IMR-90 (cell line): ENCODE measurements around the gene DNAAF3. TPM values are rescaled to one million over a fixed set of nuclear protein-coding genes. Genes with fewer than 3 reads are reported as not detected.

Source experiments
- ATAC-seq: fragments of 200-7000 bp; cut with Tn5 transposase; 2 replicates; pipeline ENCODE4 v1.9.1; 2020; ENCODE audit warnings: low read depth, mild to moderate bottlenecking, moderate library complexity
- BruUV-seq: library from RNA; stranded (reverse); fragments of 400-500 nt; replicated peaks from 2 replicates; lab custom pipeline; 2021; lab: Mats Ljungman, UMichigan
- CTCF ChIA-PET: fragments of 300-600 bp; formaldehyde crosslinking; extraction: SDS; loops from one replicate; lab custom pipeline; 2021; ENCODE audit warnings: antibody characterized with exemption; lab: Yijun Ruan, JAX
- POLR2A ChIA-PET: fragments of 300-600 bp; sonication (Branson Sonifier 250); formaldehyde crosslinking; loops from one replicate; lab custom pipeline; 2022; ENCODE audit warnings: antibody characterized with exemption; ENCODE audit not compliant: unreplicated experiment; lab: Charles Lee
- DNase-seq: peaks from one replicate; pipeline ENCODE4 v3.0.0; 2013
- H2AFZ ChIP-seq: replicated peaks from 2 replicates; pipeline ENCODE3; 2013; ENCODE audit warnings: low read length, mild to moderate bottlenecking; ENCODE audit not compliant: poor library complexity
- H2AK5ac ChIP-seq: 2 replicates; pipeline ENCODE4 v1.6.1; 2013; ENCODE audit warnings: low read depth, low read length, inconsistent platforms
- H2AK9ac ChIP-seq: replicated peaks from 2 replicates; pipeline ENCODE3; 2013; ENCODE audit warnings: mild to moderate bottlenecking, low read depth, low read length, moderate library complexity; ENCODE audit not compliant: poor library complexity
- H2BK120ac ChIP-seq: 2 replicates; pipeline ENCODE4 v1.6.1; 2013; ENCODE audit warnings: low read depth, low read length, inconsistent platforms
- H2BK15ac ChIP-seq: 3 replicates; pipeline ENCODE4 v1.6.1; 2013; ENCODE audit warnings: low read depth, low read length, inconsistent platforms
- H2BK20ac ChIP-seq: 2 replicates; pipeline ENCODE4 v1.6.1; 2013; ENCODE audit warnings: low read depth, mild to moderate bottlenecking, inconsistent platforms, low read length, moderate library complexity
- H2BK5ac ChIP-seq: 2 replicates; pipeline ENCODE4 v1.6.1; 2013; ENCODE audit warnings: mild to moderate bottlenecking, low read depth, low read length, inconsistent platforms; ENCODE audit not compliant: poor library complexity, severe bottlenecking
- H3K14ac ChIP-seq: replicated peaks from 2 replicates; pipeline ENCODE4 v1.6.1; 2013; ENCODE audit warnings: low read depth, low read length, inconsistent platforms
- H3K18ac ChIP-seq: 2 replicates; pipeline ENCODE4 v1.6.1; 2013; ENCODE audit warnings: low read depth, low read length, control low read depth
- H3K23ac ChIP-seq: 2 replicates; pipeline ENCODE4 v1.6.1; 2013; ENCODE audit warnings: low read depth, low read length, inconsistent platforms
- H3K27ac ChIP-seq: 2 replicates; pipeline ENCODE4 v1.5.1; 2013; ENCODE audit warnings: mild to moderate bottlenecking, control low read depth, low read length; ENCODE audit not compliant: insufficient read depth
- H3K27me3 ChIP-seq: 2 replicates; pipeline ENCODE4 v1.6.1; 2013; ENCODE audit warnings: low read length; ENCODE audit not compliant: control insufficient read depth, insufficient read depth
- H3K36me3 ChIP-seq: 2 replicates; pipeline ENCODE4 v1.6.1; 2013; ENCODE audit warnings: low read length, mixed read lengths; ENCODE audit not compliant: control insufficient read depth, insufficient read depth
- H3K4ac ChIP-seq: 2 replicates; pipeline ENCODE4 v1.6.1; 2013; ENCODE audit warnings: low read depth, low read length, inconsistent platforms
- H3K4me1 ChIP-seq: 2 replicates; pipeline ENCODE4 v1.6.1; 2013; ENCODE audit warnings: low read length, mixed read lengths; ENCODE audit not compliant: control insufficient read depth, insufficient read depth
- H3K4me2 ChIP-seq: 2 replicates; pipeline ENCODE4 v1.6.1; 2013; ENCODE audit warnings: low read depth, mild to moderate bottlenecking, control low read depth, low read length, moderate library complexity
- H3K4me3 ChIP-seq: 2 replicates; pipeline ENCODE4 v1.5.1; 2013; ENCODE audit warnings: low read depth, mild to moderate bottlenecking, control low read depth, low read length, moderate library complexity; ENCODE audit not compliant: insufficient read depth
- H3K56ac ChIP-seq: 2 replicates; pipeline ENCODE4 v1.6.1; 2013; ENCODE audit warnings: low read length, inconsistent platforms; ENCODE audit not compliant: insufficient read depth; ENCODE audit errors: extremely low read depth
- H3K79me1 ChIP-seq, 2 experiments: 2 replicates each; pipeline ENCODE4 v1.6.1; 2013; ENCODE audit warnings: low read length in 2 of 2, inconsistent platforms in 1 of 2, low read depth in 1 of 2
- H3K9ac ChIP-seq: 2 replicates; pipeline ENCODE4 v1.6.1; 2013; ENCODE audit warnings: low read depth, low read length, control low read depth
- H3K9me1 ChIP-seq: 2 replicates; pipeline ENCODE4 v1.6.1; 2013; ENCODE audit warnings: low read length, inconsistent platforms; ENCODE audit not compliant: insufficient read depth
- H3K9me3 ChIP-seq: 2 replicates; pipeline ENCODE4 v1.6.1; 2013; ENCODE audit warnings: low read length; ENCODE audit not compliant: control insufficient read depth, insufficient read depth
- H4K20me1 ChIP-seq: 2 replicates; pipeline ENCODE4 v1.6.1; 2013; ENCODE audit warnings: low read length, inconsistent platforms; ENCODE audit not compliant: insufficient read depth
- H4K5ac ChIP-seq: 2 replicates; pipeline ENCODE4 v1.6.1; 2013; ENCODE audit warnings: mild to moderate bottlenecking, low read depth, low read length, control low read depth
- H4K8ac ChIP-seq, 2 experiments: 2 replicates each; pipeline ENCODE4 v1.6.1; 2013; ENCODE audit warnings: low read depth in 2 of 2, low read length in 2 of 2, control low read depth in 1 of 2, inconsistent platforms in 1 of 2
- H4K91ac ChIP-seq: 2 replicates; pipeline ENCODE4 v1.6.1; 2013; ENCODE audit warnings: low read depth, low read length, inconsistent platforms; ENCODE audit not compliant: insufficient read depth
- FOS ChIP-seq: fragments of 150-350 bp; IDR thresholded peaks from 2 replicates; pipeline ENCODE4 v1.6.1; 2016; ENCODE audit warnings: low read depth, low read length
- WGBS, 2 experiments: methylation state at CpG; one replicate each; pipeline versions ENCODE4 v1.1.5 to v1.1.7; 2013; ENCODE audit warnings: missing lambda C conversion rate in 2 of 2; ENCODE audit not compliant: insufficient read length in 1 of 2; ENCODE audit errors: extremely low coverage in 2 of 2; 5-methylcytosine and 5-hydroxymethylcytosine counted together
- dilution Hi-C: fragments of 300-500 bp; cut with HindIII; formaldehyde crosslinking; loops from one replicate; pipeline ENCODE4 v1.14.3; 2018; ENCODE audit warnings: low sequenced_read_pairs; ENCODE audit not compliant: unreplicated experiment
- in situ Hi-C: fragments of 300-500 bp; cut with MboI; formaldehyde crosslinking; loops from 3 replicates; pipeline ENCODE4 v1.14.3; 2019; ENCODE audit warnings: low sequenced_read_pairs, inconsistent platforms, mixed read lengths
- intact Hi-C: fragments of 100-400 bp; cut with micrococcal nuclease; formaldehyde crosslinking; loops from 2 replicates; pipeline ENCODE4 v1.10.0; 2022
- polyA plus RNA-seq, 3 experiments: library from polyadenylated mRNA; depleted of rRNA; stranded (reverse); fragments of >200 nt; gene quantifications; 2 replicates each; pipeline ENCODE4 v1.2.3, GENCODE V29; 2012; ENCODE audit warnings: low replicate concordance in 1 of 3
- total RNA-seq: library from RNA; depleted of rRNA; stranded (reverse); fragments of >200 nt; gene quantifications from 2 replicates; pipeline ENCODE4 v1.2.3, GENCODE V29; 2012
- TF ChIP-seq, protein P1 (sequence below): conservative IDR thresholded peaks from 2 replicates; pipeline ENCODE4 v1.5.1; 2012; ENCODE audit warnings: mild to moderate bottlenecking, low read depth, low read length, improper control_type of control experiment
- TF ChIP-seq, protein P2 (sequence below): fragments of 150-350 bp; IDR thresholded peaks from 2 replicates; pipeline ENCODE4 v1.6.1; 2016; ENCODE audit warnings: low read depth, mild to moderate bottlenecking, low read length, moderate library complexity, borderline replicate concordance

Gene DNAAF3
- total and polyA plus RNA-seq, 2 of the 4 experiments (the other 2 are of a cell fraction) = 0.34 TPM; not detected in 1

DNA sequence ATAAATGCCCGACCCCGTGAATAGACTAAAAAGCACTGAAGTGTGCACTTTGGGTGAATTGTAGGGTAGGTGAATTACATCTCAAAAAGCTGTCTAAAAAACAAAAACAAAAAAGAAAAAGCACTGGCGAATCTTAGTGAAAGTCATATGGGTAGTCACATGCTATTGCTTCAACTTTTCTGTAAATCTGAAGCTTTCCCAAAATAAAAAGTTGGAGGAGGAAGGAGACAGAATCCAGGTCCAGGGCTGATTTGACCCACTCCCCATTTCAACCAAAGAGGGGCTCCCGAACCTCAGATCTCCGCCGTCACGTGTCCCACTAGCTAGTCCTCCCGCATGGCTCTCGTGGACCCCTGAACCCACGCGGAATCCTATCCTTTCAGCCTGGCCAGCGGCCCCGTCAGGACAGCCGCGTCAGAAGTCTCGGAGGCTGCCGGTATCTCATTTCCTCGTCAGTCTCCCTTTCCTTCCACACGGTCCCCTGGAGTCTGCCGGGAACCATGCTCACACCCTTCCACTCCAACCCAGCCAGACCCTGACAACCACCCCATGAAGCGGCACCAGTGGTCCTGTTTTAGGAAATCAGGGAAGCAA, 55.1 kb downstream of the DNAAF3 start:
- in situ Hi-C loops = loop anchor here (25.0 kb wide), 1 partner anchor 526 kb away; the partner anchor contains the start of genes CCDC106, ZNF580 and ZNF581
- H4K8ac ChIP-seq = no peak overlapping the region
- H3K4me1 ChIP-seq = peaks cover 13% of the 10 kb centered on the region
- no peak overlapping the region for H2BK120ac ChIP-seq
- ChIA-PET CTCF (no interaction called here), POLR2A (no interaction called here)
- no peak overlapping the region for H2AFZ ChIP-seq
- dilution Hi-C loops = no loop called here
- no peaks in the 10 kb centered on the region for H3K27me3 ChIP-seq
- no peak overlapping the region for H2BK15ac ChIP-seq
- no peak overlapping the region for H3K4me2 ChIP-seq
- no peak for ATAC-seq
- H2BK20ac ChIP-seq = no peak overlapping the region
- no peak overlapping the region for H3K18ac ChIP-seq
- intact Hi-C loops = no loop called here
- no peaks in the 10 kb centered on the region for H3K9me3 ChIP-seq
- WGBS, 2 experiments = 93% methylated on average over 8 of the region's 21 CpGs; no CpG with 5 or more reads in 1 of the 2 experiments
- no peak overlapping the region for H3K4me3 ChIP-seq
- no peak for DNase-seq
- H3K79me1 ChIP-seq = peaks cover 19 to 72% of the 10 kb centered on the region in 2 experiments
- H3K14ac ChIP-seq = no peak overlapping the region
- H3K23ac ChIP-seq = no peak overlapping the region
- no peak overlapping the region for H2AK5ac ChIP-seq
- no peak overlapping the region for H3K9ac ChIP-seq
- H4K20me1 ChIP-seq = peaks cover 74% of the 10 kb centered on the region
- H4K91ac ChIP-seq = no peak overlapping the region
- H2AK9ac ChIP-seq = no peak overlapping the region
- H2BK5ac ChIP-seq = no peak overlapping the region
- H3K9me1 ChIP-seq = peaks cover 10% of the 10 kb centered on the region
- H3K56ac ChIP-seq = no peak overlapping the region
- peaks cover 26% of the 10 kb centered on the region for H3K36me3 ChIP-seq
- TF ChIP-seq, protein P1, sequence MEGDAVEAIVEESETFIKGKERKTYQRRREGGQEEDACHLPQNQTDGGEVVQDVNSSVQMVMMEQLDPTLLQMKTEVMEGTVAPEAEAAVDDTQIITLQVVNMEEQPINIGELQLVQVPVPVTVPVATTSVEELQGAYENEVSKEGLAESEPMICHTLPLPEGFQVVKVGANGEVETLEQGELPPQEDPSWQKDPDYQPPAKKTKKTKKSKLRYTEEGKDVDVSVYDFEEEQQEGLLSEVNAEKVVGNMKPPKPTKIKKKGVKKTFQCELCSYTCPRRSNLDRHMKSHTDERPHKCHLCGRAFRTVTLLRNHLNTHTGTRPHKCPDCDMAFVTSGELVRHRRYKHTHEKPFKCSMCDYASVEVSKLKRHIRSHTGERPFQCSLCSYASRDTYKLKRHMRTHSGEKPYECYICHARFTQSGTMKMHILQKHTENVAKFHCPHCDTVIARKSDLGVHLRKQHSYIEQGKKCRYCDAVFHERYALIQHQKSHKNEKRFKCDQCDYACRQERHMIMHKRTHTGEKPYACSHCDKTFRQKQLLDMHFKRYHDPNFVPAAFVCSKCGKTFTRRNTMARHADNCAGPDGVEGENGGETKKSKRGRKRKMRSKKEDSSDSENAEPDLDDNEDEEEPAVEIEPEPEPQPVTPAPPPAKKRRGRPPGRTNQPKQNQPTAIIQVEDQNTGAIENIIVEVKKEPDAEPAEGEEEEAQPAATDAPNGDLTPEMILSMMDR = no peak
- no peak for TF ChIP-seq FOS
- TF ChIP-seq, protein P2, sequence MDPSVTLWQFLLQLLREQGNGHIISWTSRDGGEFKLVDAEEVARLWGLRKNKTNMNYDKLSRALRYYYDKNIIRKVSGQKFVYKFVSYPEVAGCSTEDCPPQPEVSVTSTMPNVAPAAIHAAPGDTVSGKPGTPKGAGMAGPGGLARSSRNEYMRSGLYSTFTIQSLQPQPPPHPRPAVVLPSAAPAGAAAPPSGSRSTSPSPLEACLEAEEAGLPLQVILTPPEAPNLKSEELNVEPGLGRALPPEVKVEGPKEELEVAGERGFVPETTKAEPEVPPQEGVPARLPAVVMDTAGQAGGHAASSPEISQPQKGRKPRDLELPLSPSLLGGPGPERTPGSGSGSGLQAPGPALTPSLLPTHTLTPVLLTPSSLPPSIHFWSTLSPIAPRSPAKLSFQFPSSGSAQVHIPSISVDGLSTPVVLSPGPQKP = no peak
- H4K5ac ChIP-seq = no peak overlapping the region
- H3K27ac ChIP-seq = no peak overlapping the region
- no peak overlapping the region for H3K4ac ChIP-seq
- no TSS peak for BruUV-seq
